Trophoblast cell (in vitro differentiated cells and primary cell): ENCODE results near the gene NUP107.
A peak's percentile ranks its signal among the peaks of the same experiment; 100 is the strongest.

Experiments used
- DNase-seq, 2 donors: peaks; one replicate each; pipeline ENCODE4 v3.0.0-alpha.2; 2016
- H2AFZ ChIP-seq: 2 replicates; pipeline ENCODE4 v1.6.1; 2013; ENCODE audit warnings: low read length, moderate library complexity, mild to moderate bottlenecking; ENCODE audit not compliant: insufficient read depth, poor library complexity
- H2AK5ac ChIP-seq: 2 replicates; pipeline ENCODE4 v1.6.1; 2013; ENCODE audit warnings: mild to moderate bottlenecking, low read length
- H2BK120ac ChIP-seq: 2 replicates; pipeline ENCODE4 v1.6.1; 2013; ENCODE audit warnings: low read length, mild to moderate bottlenecking, moderate library complexity; ENCODE audit not compliant: insufficient read depth, poor library complexity
- H2BK12ac ChIP-seq: 2 replicates; pipeline ENCODE4 v1.6.1; 2013; ENCODE audit warnings: mild to moderate bottlenecking, low read length, moderate library complexity
- H2BK5ac ChIP-seq: 2 replicates; pipeline ENCODE4 v1.6.1; 2013; ENCODE audit warnings: low read length, low read depth, moderate library complexity, mild to moderate bottlenecking; ENCODE audit not compliant: poor library complexity
- H3K14ac ChIP-seq: 2 replicates; pipeline ENCODE4 v1.6.1; 2013; ENCODE audit warnings: mild to moderate bottlenecking, low read length
- H3K18ac ChIP-seq: 2 replicates; pipeline ENCODE4 v1.6.1; 2013; ENCODE audit warnings: mild to moderate bottlenecking, low read length
- H3K23ac ChIP-seq: 2 replicates; pipeline ENCODE4 v1.6.1; 2013; ENCODE audit warnings: low read length
- H3K27ac ChIP-seq: 2 replicates; pipeline ENCODE4 v1.5.1; 2013; ENCODE audit warnings: low read depth, mild to moderate bottlenecking, inconsistent platforms, low read length, moderate library complexity
- H3K27me3 ChIP-seq: 2 replicates; pipeline ENCODE4 v1.6.1; 2013; ENCODE audit warnings: inconsistent platforms, mild to moderate bottlenecking, low read length, moderate library complexity; ENCODE audit not compliant: insufficient read depth
- H3K36me3 ChIP-seq, 2 experiments: 1 replicate in 1 of 2; 2 replicates in 1 of 2; pipeline ENCODE4 v1.6.1; 2013; ENCODE audit warnings: low read length in 2 of 2, mild to moderate bottlenecking in 2 of 2, moderate library complexity in 1 of 2; ENCODE audit not compliant: insufficient read depth in 2 of 2, control insufficient read depth in 1 of 2
- H3K4ac ChIP-seq: 2 replicates; pipeline ENCODE4 v1.6.1; 2013; ENCODE audit warnings: low read depth, mild to moderate bottlenecking, low read length, moderate library complexity
- H3K4me1 ChIP-seq, 2 experiments: 1 replicate in 1 of 2; 2 replicates in 1 of 2; pipeline ENCODE4 v1.6.1; 2013; ENCODE audit warnings: low read length in 2 of 2, mild to moderate bottlenecking in 2 of 2, moderate library complexity in 1 of 2; ENCODE audit not compliant: insufficient read depth in 2 of 2, control insufficient read depth in 1 of 2
- H3K4me2 ChIP-seq: 2 replicates; pipeline ENCODE4 v1.6.1; 2013; ENCODE audit warnings: inconsistent platforms, mild to moderate bottlenecking, low read length, moderate library complexity
- H3K4me3 ChIP-seq: 2 replicates; pipeline ENCODE4 v1.5.1; 2013; ENCODE audit warnings: mild to moderate bottlenecking, low read depth, low read length, inconsistent platforms
- H3K79me1 ChIP-seq: one replicate; pipeline ENCODE4 v1.6.1; 2013; ENCODE audit warnings: low read length
- H3K79me2 ChIP-seq: 2 replicates; pipeline ENCODE4 v1.6.1; 2013; ENCODE audit warnings: low read length, mild to moderate bottlenecking; ENCODE audit not compliant: control insufficient read depth, insufficient read depth, poor library complexity
- H3K9ac ChIP-seq: 2 replicates; pipeline ENCODE4 v1.6.1; 2013; ENCODE audit warnings: mild to moderate bottlenecking, low read length
- H3K9me3 ChIP-seq: 2 replicates; pipeline ENCODE4 v1.6.1; 2013; ENCODE audit warnings: low read depth, mild to moderate bottlenecking, control low read depth, inconsistent platforms, low read length; ENCODE audit not compliant: insufficient read depth
- H4K12ac ChIP-seq: 2 replicates; pipeline ENCODE4 v1.6.1; 2013; ENCODE audit warnings: low read depth, mild to moderate bottlenecking, low read length, moderate library complexity
- H4K8ac ChIP-seq: 2 replicates; pipeline ENCODE4 v1.6.1; 2013; ENCODE audit warnings: low read depth, mild to moderate bottlenecking, low read length, moderate library complexity
- H4K91ac ChIP-seq: one replicate; pipeline ENCODE4 v1.6.1; 2013; ENCODE audit warnings: low read depth, mild to moderate bottlenecking, low read length, moderate library complexity
- WGBS: extraction: QIAGEN DNeasy Blood & Tissue Kit; methylation state at CpG from one replicate; pipeline ENCODE4 v1.1.7; 2013; ENCODE audit warnings: missing lambda C conversion rate; ENCODE audit not compliant: insufficient read length, insufficient coverage; ENCODE audit errors: extremely low coverage; 5-methylcytosine and 5-hydroxymethylcytosine counted together

NUP107 gene

GRCh38 chr12:68786929-68787328 lies 100.2 kb downstream of the NUP107 start:
- Histone ChIP-seq H3K79me1 (peaks cover 21% of the 10 kb centered on the region), H3K79me2 (peaks cover 3% of the 10 kb centered on the region), H2AK5ac (no peak overlapping the region), H3K36me3 (no peaks in the 10 kb centered on the region), H3K4me3 (no peak overlapping the region), H3K9ac (no peak overlapping the region), H3K23ac (no peak overlapping the region), H3K27me3 (no peaks in the 10 kb centered on the region), H3K14ac (no peak overlapping the region), H3K4ac (no peak overlapping the region), H4K91ac (no peak overlapping the region), H2BK12ac (no peak overlapping the region), H3K18ac (no peak overlapping the region), H3K9me3 (no peaks in the 10 kb centered on the region), H4K8ac (no peak overlapping the region), H3K4me1 (peaks cover 5 to 9% of the 10 kb centered on the region in 2 experiments), H3K27ac (no peak overlapping the region), H2BK120ac (no peak overlapping the region), H3K4me2 (no peak overlapping the region), H4K12ac (no peak overlapping the region), H2AFZ (no peak overlapping the region), H2BK5ac (no peak overlapping the region)
- WGBS, result no CpG with 5 or more reads among the region's 2 CpGs
- DNase-seq, result no peak

- Histone ChIP-seq H3K4me2 (no peak overlapping the region), H2BK5ac (peak overlapping the region; percentile 79), H2BK120ac (peak overlapping the region; percentile 80), H3K9ac (no peak overlapping the region), H2AK5ac (peak overlapping the region; percentile 83), H3K79me1 (peaks cover 21% of the 10 kb centered on the region), H3K14ac (peak overlapping the region; percentile 66), H3K23ac (no peak overlapping the region), H3K18ac (peak overlapping the region; percentile 82), H3K27ac (no peak overlapping the region), H2BK12ac (peak overlapping the region; percentile 98), H3K36me3 (no peaks in the 10 kb centered on the region), H3K4ac (no peak overlapping the region), H3K4me3 (no peak overlapping the region), H3K79me2 (peaks cover 3% of the 10 kb centered on the region), H4K91ac (peak overlapping the region; percentile 47), H4K12ac (no peak overlapping the region), H3K9me3 (no peaks in the 10 kb centered on the region), H2AFZ (no peak overlapping the region), H3K4me1 (peaks cover 4 to 9% of the 10 kb centered on the region in 2 experiments), H3K27me3 (no peaks in the 10 kb centered on the region), H4K8ac (peak overlapping the region; percentile 54)
- no peak for DNase-seq
- WGBS, result no CpG with 5 or more reads among the region's 3 CpGs
Measured at GRCh38 chr12:68788554-68789143, 101.9 kb downstream of the NUP107 start.

GRCh38 chr12:68789144-68789878 lies 102.5 kb downstream of the NUP107 start:
- Histone ChIP-seq H3K27ac (no peak overlapping the region), H3K23ac (no peak overlapping the region), H3K14ac (no peak overlapping the region), H2AK5ac (peak overlapping the region; percentile 69), H3K4me1 (peaks cover 0 to 3% of the 10 kb centered on the region in 2 experiments), H3K36me3 (no peaks in the 10 kb centered on the region), H3K4me3 (no peak overlapping the region), H2BK5ac (no peak overlapping the region), H3K79me1 (peaks cover 19% of the 10 kb centered on the region), H4K91ac (peak overlapping the region; percentile 77), H4K8ac (peak overlapping the region; percentile 28), H3K27me3 (no peaks in the 10 kb centered on the region), H3K9ac (no peak overlapping the region), H2BK12ac (peak overlapping the region; percentile 74), H2BK120ac (peak overlapping the region; percentile 83), H3K4ac (no peak overlapping the region), H3K18ac (peak overlapping the region; percentile 75), H3K9me3 (no peaks in the 10 kb centered on the region), H4K12ac (no peak overlapping the region), H3K79me2 (peaks cover 3% of the 10 kb centered on the region), H3K4me2 (no peak overlapping the region), H2AFZ (no peak overlapping the region)
- DNase-seq, result no peak
- WGBS, result no CpG with 5 or more reads among the region's 14 CpGs

- no peak for DNase-seq
- H3K27me3 ChIP-seq, result no peaks in the 10 kb centered on the region
- H3K4me3 ChIP-seq, result no peak overlapping the region
- no peak overlapping the region for H3K18ac ChIP-seq
- no peak overlapping the region for H3K4me2 ChIP-seq
- H3K9ac ChIP-seq, result no peak overlapping the region
- WGBS, result no CpG with 5 or more reads among the region's 13 CpGs
- no peak overlapping the region for H3K23ac ChIP-seq
- no peak overlapping the region for H3K27ac ChIP-seq
- peaks cover 12% of the 10 kb centered on the region for H3K79me1 ChIP-seq
- H3K79me2 ChIP-seq, result peaks cover under 1% of the 10 kb centered on the region
- H3K9me3 ChIP-seq, result no peaks in the 10 kb centered on the region
- no peak overlapping the region for H2AK5ac ChIP-seq
- no peak overlapping the region for H4K12ac ChIP-seq
- no peak overlapping the region for H3K4ac ChIP-seq
- no peak overlapping the region for H3K14ac ChIP-seq
- no peaks in the 10 kb centered on the region for H3K36me3 ChIP-seq
- no peak overlapping the region for H2BK5ac ChIP-seq
- H2BK12ac ChIP-seq, result no peak overlapping the region
- H4K8ac ChIP-seq, result no peak overlapping the region
- H4K91ac ChIP-seq, result peak overlapping the region; percentile 5
- H2AFZ ChIP-seq, result no peak overlapping the region
- H2BK120ac ChIP-seq, result no peak overlapping the region
- H3K4me1 ChIP-seq, result peaks cover 0 to 3% of the 10 kb centered on the region in 2 experiments
Measured at GRCh38 chr12:68790081-68790951, 103.5 kb downstream of the NUP107 start.
